Measurements from ENCODE around the gene USF2. TPM values are rescaled to one million over a fixed set of nuclear protein-coding genes. Genes with fewer than 3 reads are reported as not detected.

USF2 gene
- total RNA-seq, 4 donors from 2014 or later, result 95.9 to 207 (median 140) TPM

GRCh38 chr19:35276706-35277281, 8.0 kb downstream of the USF2 start:
- H3K27ac ChIP-seq, result no peak overlapping the region
- no peak overlapping the region for H3K4me3 ChIP-seq
- in situ Hi-C loops (cut with MboI; ENCODE audit: low pct_ligation_motif_present in 1 of 4, low pct_unique_long_range_greater_than_20kb in 1 of 4, low sequenced_read_pairs in 3 of 4) (no loop called here), intact Hi-C loops (cut with DNase I; ENCODE audit: low total_unique reads) (loop anchor here (10.0 kb wide), 1 partner anchor 218 kb away; the partner anchor contains the start of gene KRTDAP)
- peaks cover 0 to 37% (median 6%) of the 10 kb centered on the region in 4 donors for H3K36me3 ChIP-seq
- no peak for DNase-seq
- TF ChIP-seq EP300 (IDR thresholded peaks at IDR 0.05; ENCODE audit: low read depth), result no peak
- no peak for TF ChIP-seq POLR2AphosphoS5 (IDR thresholded peaks at IDR 0.05)
- WGBS, 2 donors (ENCODE audit: low coverage in 1 of 2), result 97% methylated on average over 25 of the region's 28 CpGs; no CpG with 5 or more reads in 1 of the 2 donors
- H3K4me1 ChIP-seq, result no peaks in the 10 kb centered on the region
- no peaks in the 10 kb centered on the region for H3K27me3 ChIP-seq
- H3K9me3 ChIP-seq, result no peaks in the 10 kb centered on the region

- TF ChIP-seq EP300 (IDR thresholded peaks at IDR 0.05; ENCODE audit: low read depth), result no peak
- TF ChIP-seq POLR2AphosphoS5 (IDR thresholded peaks at IDR 0.05), result no peak
- no peak for TF ChIP-seq POLR2A (IDR thresholded peaks at IDR 0.05)
- TF ChIP-seq CTCF (IDR thresholded peaks at IDR 0.05), result no peak
- intact Hi-C loops (cut with DNase I; ENCODE audit: low total_unique reads), result loop anchor here (10.0 kb wide), 1 partner anchor 216 kb away; the partner anchor contains the start of gene KRTDAP
- Histone ChIP-seq H3K36me3 (peaks cover 0 to 37% (median 6%) of the 10 kb centered on the region in 4 donors), H3K4me3 (no peak overlapping the region), H3K27me3 (peaks cover 16% of the 10 kb centered on the region), H3K27ac (no peak overlapping the region), H3K9me3 (no peaks in the 10 kb centered on the region), H3K4me1 (no peaks in the 10 kb centered on the region)
- WGBS, 2 donors (ENCODE audit: low coverage in 1 of 2), result 92% methylated on average over 42 of the region's 45 CpGs; no CpG with 5 or more reads in 1 of the 2 donors
- in situ Hi-C loops (cut with MboI; ENCODE audit: low pct_ligation_motif_present in 1 of 4, low pct_unique_long_range_greater_than_20kb in 1 of 4, low sequenced_read_pairs in 3 of 4), result no loop called here
- no peak for DNase-seq
Observed at GRCh38 chr19:35278578-35279284, 10.0 kb downstream of the USF2 start.

GRCh38 chr19:35279374-35279773, 10.6 kb downstream of the USF2 start:
- intact Hi-C loops (cut with DNase I; ENCODE audit: low total_unique reads), result loop anchor here (10.0 kb wide), 1 partner anchor 215 kb away; the partner anchor contains the start of gene KRTDAP
- peaks cover 0 to 32% (median 4%) of the 10 kb centered on the region in 4 donors for H3K36me3 ChIP-seq
- DNase-seq, result no peak
- H3K4me1 ChIP-seq, result no peaks in the 10 kb centered on the region
- H3K4me3 ChIP-seq, result no peak overlapping the region
- in situ Hi-C loops (cut with MboI; ENCODE audit: low pct_ligation_motif_present in 1 of 4, low pct_unique_long_range_greater_than_20kb in 1 of 4, low sequenced_read_pairs in 3 of 4), result no loop called here
- no peak overlapping the region for H3K27ac ChIP-seq
- TF ChIP-seq POLR2A (IDR thresholded peaks at IDR 0.05) (no peak), POLR2AphosphoS5 (IDR thresholded peaks at IDR 0.05) (no peak), CTCF (IDR thresholded peaks at IDR 0.05) (no peak), EP300 (IDR thresholded peaks at IDR 0.05; ENCODE audit: low read depth) (no peak)
- WGBS, 2 donors (ENCODE audit: low coverage in 1 of 2), result 79% methylated on average over 11 of the region's 11 CpGs; no CpG with 5 or more reads in 1 of the 2 donors
- H3K27me3 ChIP-seq, result peaks cover 22% of the 10 kb centered on the region
- H3K9me3 ChIP-seq, result no peaks in the 10 kb centered on the region

- Histone ChIP-seq H3K36me3 (peaks cover 0 to 24% (median 0%) of the 10 kb centered on the region in 4 donors), H3K27ac (no peak overlapping the region), H3K9me3 (no peaks in the 10 kb centered on the region), H3K27me3 (peaks cover 30% of the 10 kb centered on the region), H3K4me1 (no peaks in the 10 kb centered on the region), H3K4me3 (no peak overlapping the region)
- WGBS, 2 donors (ENCODE audit: low coverage in 1 of 2), result 69 to 75% methylated on average over 4 to 10 of the region's 12 CpGs
- TF ChIP-seq CTCF (IDR thresholded peaks at IDR 0.05), result no peak
- TF ChIP-seq EP300 (IDR thresholded peaks at IDR 0.05; ENCODE audit: low read depth), result no peak
- no peak for TF ChIP-seq POLR2A (IDR thresholded peaks at IDR 0.05)
- TF ChIP-seq POLR2AphosphoS5 (IDR thresholded peaks at IDR 0.05), result no peak
- in situ Hi-C loops (cut with MboI; ENCODE audit: low pct_ligation_motif_present in 1 of 4, low pct_unique_long_range_greater_than_20kb in 1 of 4, low sequenced_read_pairs in 3 of 4), result no loop called here
- no peak for DNase-seq
- intact Hi-C loops (cut with DNase I; ENCODE audit: low total_unique reads), result loop anchor here (10.0 kb wide), 1 partner anchor 215 kb away; the partner anchor contains the start of gene KRTDAP
Observed at GRCh38 chr19:35279985-35280821, 11.4 kb downstream of the USF2 start.
